ENCODE measurements around the gene LSAMP.

LSAMP gene

GRCh38 chr3:115960799-115961198 lies 484.5 kb downstream of the LSAMP start:
- DNase-seq (ENCODE audit: low read depth in 3 of 3) = no peak

GRCh38 chr3:115958526-115958925 lies 486.8 kb downstream of the LSAMP start:
- no peak for DNase-seq (ENCODE audit: low read depth in 3 of 3)

DNA sequence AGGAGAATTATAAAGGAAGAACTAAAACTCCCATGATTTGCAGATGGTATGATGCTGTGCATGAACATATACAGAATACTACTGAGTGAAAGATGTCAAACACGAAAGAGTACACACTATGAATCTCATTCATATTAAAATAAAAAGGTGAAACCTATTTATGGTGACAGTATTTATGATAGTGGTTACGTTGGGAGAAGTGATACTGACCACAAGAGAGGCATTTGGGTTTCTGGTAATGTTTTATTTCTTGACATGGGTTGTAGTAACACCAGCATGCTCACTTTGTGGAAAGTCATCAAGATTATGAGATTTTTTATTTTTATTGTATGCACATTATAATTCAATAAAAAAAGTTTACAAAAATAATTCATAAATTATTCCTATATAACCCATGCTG lies 498.0 kb downstream of the LSAMP start:
- no peak for DNase-seq (ENCODE audit: low read depth in 3 of 3)

DNA sequence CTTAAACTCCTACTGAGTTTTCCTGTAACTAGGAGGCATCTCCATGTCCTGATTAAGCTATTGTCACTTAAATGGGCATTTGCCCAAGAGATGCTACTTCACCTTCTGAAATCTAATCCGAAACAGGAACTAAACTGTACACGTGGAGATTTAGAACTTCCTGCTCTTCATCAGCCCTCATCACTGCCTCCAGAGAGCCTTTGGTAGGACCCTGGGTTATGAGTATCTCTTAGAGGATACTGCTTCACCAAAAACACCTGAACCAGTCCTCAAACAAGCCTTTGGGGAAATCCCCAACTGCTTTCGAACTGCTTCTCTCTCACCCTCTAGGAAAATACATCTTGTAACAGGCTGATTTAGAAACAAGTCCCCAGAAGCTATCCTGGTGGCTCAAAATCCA lies 501.7 kb downstream of the LSAMP start:
- no peak for DNase-seq (ENCODE audit: low read depth in 3 of 3)

DNA sequence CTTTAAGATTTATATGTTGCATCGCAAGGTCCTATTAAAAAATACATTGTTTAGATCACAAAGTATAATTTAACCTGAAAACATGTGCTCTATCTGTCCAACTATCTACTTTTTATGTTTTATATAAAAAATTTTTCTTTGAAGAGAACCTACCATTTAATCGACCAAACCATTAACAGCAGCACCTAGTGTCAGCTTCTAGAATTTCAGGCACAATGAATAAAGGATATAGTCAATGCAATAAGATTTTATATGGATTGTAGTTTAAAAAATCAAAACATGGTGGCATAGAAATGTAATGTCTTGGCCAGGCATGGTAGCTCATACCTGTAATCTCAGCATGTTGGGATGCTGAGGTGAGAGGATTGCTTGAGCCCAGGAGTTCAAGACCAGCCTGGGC lies 508.2 kb downstream of the LSAMP start:
- no peak for DNase-seq (ENCODE audit: low read depth in 3 of 3)

- DNase-seq (ENCODE audit: low read depth in 3 of 3) = no peak
These were observed 512.5 kb downstream of the LSAMP start for GRCh38 chr3:115932807-115933206.

GRCh38 chr3:115931581-115931980 lies 513.7 kb downstream of the LSAMP start:
- DNase-seq (ENCODE audit: low read depth in 3 of 3) = no peak

GRCh38 chr3:115930922-115931321 lies 514.4 kb downstream of the LSAMP start:
- DNase-seq (ENCODE audit: low read depth in 3 of 3) = no peak

DNA sequence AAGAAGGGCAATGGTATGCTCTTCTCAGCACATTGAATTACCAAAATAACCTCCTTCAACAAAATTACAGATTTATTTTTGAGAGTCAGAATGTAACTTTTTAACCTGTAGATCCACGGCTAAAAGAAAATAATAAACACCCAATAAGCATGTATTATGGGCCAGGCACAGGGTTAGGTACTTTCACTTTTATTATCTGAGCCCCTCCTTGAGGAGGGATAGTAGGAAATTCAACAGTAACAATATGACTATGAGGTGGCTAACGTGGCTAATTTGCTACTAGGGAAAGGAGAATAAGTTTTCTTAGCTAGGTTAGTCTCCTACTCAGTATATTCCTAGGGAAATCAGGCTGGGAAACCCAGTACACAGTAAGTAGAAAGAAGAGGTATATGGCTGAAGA lies 515.1 kb downstream of the LSAMP start:
- no peak for DNase-seq (ENCODE audit: low read depth in 3 of 3)

DNA sequence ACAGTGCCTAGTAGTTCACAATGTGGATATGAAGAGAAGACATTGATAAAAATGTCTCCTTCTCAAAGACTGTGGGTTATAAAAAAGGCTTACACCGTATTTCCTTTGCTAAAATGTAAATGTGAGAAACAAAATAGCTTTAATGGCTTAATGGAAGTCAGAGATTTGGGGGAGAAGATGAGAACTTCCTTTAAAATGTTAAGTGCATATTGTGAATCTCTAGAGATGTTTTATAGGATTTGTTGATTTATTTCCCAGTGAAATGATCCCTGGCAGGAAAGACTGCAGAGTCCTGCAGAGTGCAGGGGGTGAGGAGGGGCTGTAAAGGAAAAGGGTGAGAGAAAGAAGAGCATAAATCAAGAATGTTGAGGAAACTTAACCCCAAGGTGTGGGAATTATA lies 516.9 kb downstream of the LSAMP start:
- no peak for DNase-seq (ENCODE audit: low read depth in 3 of 3)

DNA sequence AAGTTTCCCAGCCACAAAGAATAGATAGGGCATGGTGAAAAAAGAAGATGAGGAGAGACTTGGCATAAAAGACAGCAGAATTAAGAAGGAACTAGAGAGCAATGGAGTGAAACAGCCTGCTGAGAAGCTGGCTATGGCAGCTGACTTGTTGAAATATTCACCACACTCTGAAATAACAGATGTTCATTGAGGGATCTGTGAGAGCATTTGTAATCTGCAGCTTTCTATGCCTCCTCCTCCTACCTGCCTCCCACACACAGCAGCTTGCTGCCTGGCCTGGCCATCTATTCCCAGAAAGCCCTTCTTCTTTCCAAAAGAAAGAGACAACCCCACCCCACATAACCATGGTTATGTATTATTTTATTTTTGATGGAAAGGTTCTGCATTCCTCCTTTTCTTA lies 518.1 kb downstream of the LSAMP start:
- DNase-seq (ENCODE audit: low read depth in 3 of 3) = no peak

DNA sequence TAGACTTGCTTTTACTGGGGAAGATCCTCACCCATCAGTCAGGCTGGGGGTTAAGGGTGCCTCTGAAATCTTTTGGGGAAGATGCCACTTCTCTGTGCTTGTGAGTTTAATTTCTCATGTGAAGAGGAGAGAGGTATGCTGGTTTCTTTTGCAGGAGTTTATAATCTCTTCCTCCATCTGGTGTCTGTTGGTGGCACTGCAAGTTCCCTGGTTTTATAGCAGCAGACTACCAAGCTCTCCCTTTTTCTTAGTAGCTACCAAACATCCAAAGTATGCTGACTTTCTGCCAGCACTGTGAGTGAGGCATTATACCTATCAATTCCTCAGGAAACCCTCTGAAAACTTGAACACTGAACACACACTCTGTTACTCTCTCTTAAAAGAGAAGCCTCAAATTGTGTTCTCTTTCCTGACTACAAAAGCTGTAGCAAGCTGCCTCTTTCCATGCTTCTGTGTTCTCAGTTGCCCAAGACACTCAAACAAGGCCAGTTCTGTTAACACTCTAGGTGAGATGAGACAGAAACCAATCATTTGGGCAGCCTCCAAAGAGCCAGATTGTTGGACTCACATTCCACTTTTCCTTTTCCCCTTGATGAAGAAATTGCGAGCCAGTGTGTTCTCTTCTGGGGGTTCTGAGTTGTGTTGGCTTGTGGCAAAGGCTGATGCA lies 522.5 kb downstream of the LSAMP start:
- no peak for DNase-seq (ENCODE audit: low read depth in 3 of 3)

GRCh38 chr3:115921711-115922110 lies 523.6 kb downstream of the LSAMP start:
- DNase-seq (ENCODE audit: low read depth in 3 of 3) = no peak

DNA sequence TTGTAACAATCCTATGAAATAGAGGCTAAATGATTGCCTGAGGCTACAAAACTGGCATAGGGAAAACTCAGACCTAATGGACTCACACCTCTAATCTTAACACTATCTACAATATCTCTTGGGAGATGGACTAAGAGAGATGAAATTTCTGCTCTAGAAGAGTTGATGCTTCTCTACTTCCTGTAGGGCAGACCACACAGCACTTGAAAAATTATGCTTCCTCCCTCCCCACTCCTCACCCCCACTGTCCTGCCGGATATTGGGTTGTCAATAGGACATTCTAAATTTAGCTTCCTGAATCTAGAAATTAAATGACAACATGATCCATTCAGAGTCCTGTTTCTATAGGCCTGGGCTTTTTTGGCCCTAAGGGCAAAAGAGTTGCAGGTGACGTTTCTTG lies 526.4 kb downstream of the LSAMP start:
- DNase-seq (ENCODE audit: low read depth in 3 of 3) = no peak

DNA sequence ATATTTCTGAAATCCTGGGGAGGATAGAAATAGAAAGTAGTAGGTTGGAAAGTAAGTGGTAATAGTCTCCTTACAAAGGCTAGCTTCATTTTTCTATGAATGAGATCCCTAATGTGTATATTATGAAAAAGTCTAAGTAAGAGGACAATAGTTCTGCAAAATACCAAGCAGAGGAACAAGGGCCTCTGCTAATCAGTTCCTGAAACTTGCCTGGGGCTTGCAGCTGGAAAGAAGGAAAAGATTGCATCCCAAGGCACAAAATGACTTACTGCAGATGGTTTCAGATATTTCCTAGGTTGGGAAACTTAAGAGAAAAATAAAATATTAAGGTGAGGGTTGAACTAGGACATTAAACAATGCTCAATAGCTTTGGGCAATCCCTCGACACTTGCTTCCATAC lies 528.4 kb downstream of the LSAMP start:
- no peak for DNase-seq (ENCODE audit: low read depth in 3 of 3)

DNA sequence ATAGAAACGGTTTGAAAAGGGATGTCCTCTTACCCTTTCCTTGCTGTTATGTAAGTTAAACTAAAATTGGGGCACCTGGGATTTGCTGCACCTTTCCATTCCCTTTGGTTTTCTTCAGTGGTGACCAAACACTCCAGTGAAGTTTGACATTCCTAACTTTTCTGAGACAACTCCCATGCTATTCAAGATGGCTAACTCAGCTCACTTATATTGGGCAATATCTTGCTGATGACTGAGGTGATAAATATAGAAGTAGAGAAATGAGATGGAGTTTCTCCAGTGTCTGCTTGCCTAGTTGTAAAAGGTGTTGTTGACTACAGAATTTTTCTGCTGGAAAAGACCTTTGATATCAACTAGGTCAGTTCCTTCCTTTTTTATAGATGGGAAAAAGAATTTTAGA lies 530.2 kb downstream of the LSAMP start:
- DNase-seq (ENCODE audit: low read depth in 3 of 3) = no peak

DNA sequence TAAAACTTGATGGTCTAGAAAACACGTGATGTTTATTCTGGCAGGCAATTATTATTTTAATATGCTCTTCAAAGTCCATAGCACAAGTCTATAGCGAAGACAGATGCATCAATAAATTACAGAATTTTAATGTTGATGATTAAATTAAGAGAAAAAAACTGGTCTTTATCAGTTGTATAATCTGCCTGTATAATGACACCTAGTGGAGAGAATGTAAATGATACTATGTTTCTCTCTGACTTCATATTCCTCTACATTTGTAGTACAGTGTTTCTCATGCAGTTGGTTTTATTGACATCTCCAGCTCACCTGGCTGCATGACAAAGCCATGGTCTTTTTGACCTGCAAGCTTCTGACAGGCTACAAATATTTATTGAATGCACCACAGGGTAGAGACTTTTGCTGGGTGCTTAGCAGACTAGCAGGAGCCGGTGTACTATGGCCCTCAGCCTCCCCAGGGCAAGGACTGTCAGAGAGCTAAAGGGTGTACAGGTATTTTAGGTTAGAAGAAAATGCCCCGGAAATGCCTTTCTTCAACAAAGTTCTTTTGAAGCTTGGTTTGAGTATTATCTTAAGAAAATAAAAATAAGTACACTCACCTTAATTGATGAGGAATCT lies 532.1 kb downstream of the LSAMP start:
- DNase-seq (ENCODE audit: low read depth in 3 of 3) = no peak

DNA sequence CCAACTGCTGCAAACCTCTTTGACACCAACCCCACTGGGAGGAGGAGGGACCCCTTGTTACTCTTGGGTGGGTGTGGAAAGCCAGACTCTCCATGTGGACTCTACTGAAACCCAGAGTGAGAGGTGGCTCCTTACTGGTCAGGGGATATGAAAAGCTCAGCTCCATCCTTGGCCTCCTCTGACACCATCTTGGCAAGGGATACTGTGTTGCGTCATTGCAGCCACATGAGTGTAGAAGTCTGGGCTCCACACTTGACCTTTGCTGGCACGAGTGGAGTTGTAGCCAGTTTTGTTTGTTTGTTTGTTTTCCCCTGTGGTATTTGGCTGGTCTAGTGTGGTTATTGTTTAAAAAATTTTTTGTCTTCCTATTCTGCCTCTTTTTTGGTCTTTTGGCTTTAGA lies 532.9 kb downstream of the LSAMP start:
- DNase-seq (ENCODE audit: low read depth in 3 of 3) = no peak

DNA sequence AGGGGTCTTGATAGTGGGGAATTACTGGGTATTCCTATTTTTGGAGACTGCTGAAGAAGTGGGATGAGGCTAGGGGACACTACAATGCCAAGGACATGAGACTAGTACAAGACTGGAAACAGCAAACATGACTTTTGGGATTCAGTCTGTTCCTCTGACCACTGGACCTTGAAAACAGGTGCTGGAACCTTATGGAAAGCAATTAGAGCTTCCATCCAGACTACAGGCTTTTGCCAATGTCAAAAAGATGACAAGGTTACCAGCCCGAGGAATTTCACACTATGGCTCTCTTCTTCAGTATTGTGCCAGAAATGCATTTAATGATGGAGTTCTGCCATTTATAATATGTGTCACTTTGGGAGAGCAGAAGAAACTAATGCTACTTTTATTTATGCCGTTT lies 539.4 kb downstream of the LSAMP start:
- DNase-seq (ENCODE audit: low read depth in 3 of 3) = no peak

- DNase-seq (ENCODE audit: low read depth in 3 of 3) = no peak
These were observed 541.4 kb downstream of the LSAMP start for GRCh38 chr3:115903843-115904242.

DNA sequence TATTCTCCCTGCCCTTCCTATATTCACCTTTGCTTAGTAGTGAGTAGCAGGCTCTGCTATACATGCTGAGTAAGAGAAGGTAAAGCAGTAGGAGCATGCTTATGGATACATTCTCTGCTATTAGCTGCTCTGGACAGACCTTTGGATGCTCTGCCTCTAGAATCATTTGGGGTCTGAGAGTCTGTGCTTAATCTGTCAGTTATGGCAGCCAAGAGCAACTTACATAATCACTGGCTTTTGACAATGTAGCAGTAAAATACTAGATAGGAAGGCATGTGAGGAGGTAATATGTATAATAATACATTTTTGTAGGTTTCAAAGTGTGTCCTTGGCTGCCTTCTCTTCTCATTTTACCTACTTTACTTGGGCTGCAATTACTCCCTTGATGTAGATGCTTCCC lies 544.3 kb downstream of the LSAMP start:
- DNase-seq (ENCODE audit: low read depth in 3 of 3) = no peak

DNA sequence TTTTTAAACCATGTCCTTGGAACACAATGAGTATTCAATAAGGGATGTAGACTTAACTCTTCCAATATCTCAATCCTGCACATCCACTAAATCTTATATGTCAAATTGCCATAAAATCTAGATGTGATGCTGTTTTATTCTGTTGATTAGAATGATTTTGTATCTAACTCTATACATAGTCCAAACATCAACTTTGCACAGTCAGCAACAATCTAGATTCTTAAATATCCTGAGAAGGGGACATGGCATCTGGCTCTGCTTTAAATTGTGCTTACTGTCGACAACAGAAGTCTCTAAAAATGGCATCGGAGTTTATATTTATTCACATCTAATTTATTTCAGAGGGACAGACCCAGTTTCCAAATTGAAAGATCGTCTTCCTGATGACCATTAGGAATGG lies 545.8 kb downstream of the LSAMP start:
- DNase-seq (ENCODE audit: low read depth in 3 of 3) = no peak

DNA sequence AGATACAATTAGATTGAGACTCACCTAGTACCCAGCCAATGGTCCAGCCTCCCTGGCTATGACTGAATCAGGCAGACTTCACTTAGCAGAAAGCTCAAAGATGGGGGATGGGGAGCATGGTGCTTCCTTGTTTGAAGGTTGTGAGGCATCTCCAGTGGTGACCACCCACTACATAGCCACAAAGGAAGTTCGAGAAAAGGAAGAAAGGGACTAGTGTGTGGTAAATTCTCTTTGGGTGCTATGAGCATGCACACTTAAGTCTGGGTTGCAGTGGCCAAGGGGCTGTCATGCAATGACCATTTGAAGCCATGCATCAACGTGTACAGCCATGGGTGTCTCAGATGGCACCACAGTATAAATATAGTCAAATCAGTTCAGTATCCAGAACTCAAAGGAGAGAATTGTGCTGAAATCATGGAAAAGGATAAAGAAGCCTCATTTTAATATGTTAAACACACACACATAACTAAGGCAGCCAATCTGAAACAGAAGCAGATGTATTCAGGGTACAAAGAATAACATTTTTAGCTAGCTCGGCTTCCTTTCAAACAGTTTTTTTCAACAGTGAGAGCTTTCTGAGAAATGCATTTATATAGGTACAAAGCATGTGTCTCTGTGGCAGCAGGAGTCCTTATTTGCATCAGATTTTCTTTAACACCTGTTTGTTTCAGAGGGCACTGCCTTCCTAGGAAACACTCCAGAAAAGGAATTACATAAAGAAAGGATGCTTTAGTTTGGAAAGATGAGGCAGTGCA lies 546.5 kb downstream of the LSAMP start:
- DNase-seq (ENCODE audit: low read depth in 3 of 3) = no peak

Data from stimulated activated CD4-positive, alpha-beta T cell treated with anti-CD3 and anti-CD28 coated beads, TNF-alpha, amount 100 ng/mL, for 24 hours (primary cell).